ENCODE data around the gene DHX8. TPM values are rescaled to one million over a fixed set of nuclear protein-coding genes. Genes with fewer than 3 reads are reported as not detected.

DHX8 gene
- total RNA-seq, 1 experiment from 2014 or later, result 54.1 TPM

- no peak overlapping the region for H2AK5ac ChIP-seq (ENCODE audit: insufficient read length, low read length)
- H2BK5ac ChIP-seq (ENCODE audit: insufficient read length, low read length), result no peak overlapping the region
- Mint-ChIP-seq H3K4me1 (peaks cover 5 to 6% of the 10 kb centered on the region in 2 experiments; a peak in 2 of 4 replicates), H3K36me3 (ENCODE audit: insufficient read depth in 1 of 3, low read depth in 3 of 3) (no peaks in the 10 kb centered on the region), H3K4me3 (no peak overlapping the region), H3K9me3 (no peaks in the 10 kb centered on the region), H3K27ac (no peak overlapping the region), H3K27me3 (ENCODE audit: low read depth) (peaks cover 2% of the 10 kb centered on the region; the same call in 1 of the 2 replicates)
- no peak overlapping the region for H3K23ac ChIP-seq (ENCODE audit: insufficient read length, low read depth, low read length)
- H4K8ac ChIP-seq (replicated peaks; ENCODE audit: insufficient read length, low read depth, low read length), result no peak overlapping the region
- no peaks in the 10 kb centered on the region for H3K79me1 ChIP-seq (ENCODE audit: insufficient read depth, low read depth, low read length, poor library complexity, severe bottlenecking)
- no peak for DNase-seq
- H2BK120ac ChIP-seq (ENCODE audit: low read depth, low read length, poor library complexity, severe bottlenecking), result no peak overlapping the region
- H3K9me3 ChIP-seq (ENCODE audit: control insufficient read depth, low read depth, low read length), result no peaks in the 10 kb centered on the region
- H3K14ac ChIP-seq (ENCODE audit: insufficient read depth, low read length), result no peak overlapping the region
- H2AFZ ChIP-seq (ENCODE audit: low read length), result no peak overlapping the region
- H3K27ac ChIP-seq (ENCODE audit: insufficient read length, low read depth, low read length), result no peak overlapping the region
- no CpG with 5 or more reads among the region's 5 CpGs for WGBS (ENCODE audit: extremely low coverage, insufficient read length, low lambda C conversion rate)
- no peaks in the 10 kb centered on the region for H3K23me2 ChIP-seq (ENCODE audit: insufficient read length, low read depth, low read length, poor library complexity, severe bottlenecking)
- no peak overlapping the region for H4K5ac ChIP-seq (ENCODE audit: insufficient read length, low read depth, low read length)
- no peak overlapping the region for H2BK12ac ChIP-seq (ENCODE audit: insufficient read length, low read depth, low read length)
- no peaks in the 10 kb centered on the region for H3K4me1 ChIP-seq (ENCODE audit: insufficient read depth, low read length)
- no peaks in the 10 kb centered on the region for H3K79me2 ChIP-seq (ENCODE audit: insufficient read depth, low read length)
- H4K20me1 ChIP-seq (ENCODE audit: control insufficient read depth, insufficient read depth, insufficient read length), result no peaks in the 10 kb centered on the region
- H3K56ac ChIP-seq (ENCODE audit: insufficient read length, low read depth, low read length), result no peak overlapping the region
- no peak overlapping the region for H3K9ac ChIP-seq (ENCODE audit: extremely low read depth, insufficient read length, low read length)
- no peak overlapping the region for H3K18ac ChIP-seq (ENCODE audit: insufficient read length, low read depth, low read length)
- H2BK20ac ChIP-seq (ENCODE audit: low read depth, low read length, poor library complexity, severe bottlenecking), result no peak overlapping the region
- no peaks in the 10 kb centered on the region for H3K27me3 ChIP-seq (ENCODE audit: insufficient read depth, low read length)
- TF ChIP-seq CTCF (conservative IDR thresholded peaks at IDR 0.05), result no peak
- no peak overlapping the region for H4K91ac ChIP-seq (ENCODE audit: insufficient read length, low read depth, low read length)
- H3T11ph ChIP-seq (ENCODE audit: low read length), result no peak overlapping the region
- H2BK15ac ChIP-seq (ENCODE audit: low read depth, low read length), result no peak overlapping the region
- H3K4ac ChIP-seq (ENCODE audit: low read depth, low read length), result no peak overlapping the region
- H3K4me2 ChIP-seq (ENCODE audit: insufficient read depth, insufficient read length, low read length), result no peak overlapping the region
These were observed 38.7 kb upstream of the DHX8 start for GRCh38 chr17:43445009-43445589.

Measured in H9 (cell line).